Adrenal gland (tissue), 5 donors: ENCODE data around the gene GALNTL6.

Experiments used
- POLR2A ChIP-seq, 2 donors: fragments of 450-650 bp; IDR thresholded peaks; one replicate each; pipeline ENCODE4 v1.6.1; 2017; ENCODE audit warnings: antibody characterized with exemption in 2 of 2, mild to moderate bottlenecking in 2 of 2, moderate library complexity in 1 of 2
- TF ChIP-seq, protein P1 (sequence below), 6 experiments: fragments of 450-650 bp in 4 of 6; fragments of 200-600 bp in 2 of 6; sonication (generic) in 1 of 6; IDR thresholded peaks; 1 replicate in 5 of 6; 2 replicates in 1 of 6; pipeline versions ENCODE4 v1.5.1 to v1.8.0; 2016 to 2021; ENCODE audit warnings: antibody characterized with exemption in 6 of 6, mild to moderate bottlenecking in 2 of 6, moderate library complexity in 1 of 6
- donor health status: DM: no; HTN: no; CAD: no.

DNA sequence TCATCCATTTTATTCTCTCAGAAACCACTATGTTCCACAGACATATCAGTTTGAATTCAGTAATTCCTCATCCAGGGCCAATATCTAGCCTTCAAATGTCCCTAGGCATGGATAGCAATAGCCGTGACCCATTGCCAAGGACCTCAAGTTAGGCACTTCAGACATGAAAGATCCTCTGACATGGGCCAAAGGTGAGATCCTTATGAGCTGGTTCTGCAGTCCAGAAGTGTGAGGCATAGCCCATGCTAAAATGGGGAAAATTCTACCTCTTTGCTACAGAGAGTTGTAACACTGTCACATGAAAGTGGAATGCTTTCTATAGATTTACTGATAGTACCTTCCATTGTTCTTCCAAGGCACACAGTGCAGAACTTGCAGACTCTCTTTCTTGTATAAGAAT is 1005.7 kb downstream of the GALNTL6 start:
- TF ChIP-seq, protein P1, sequence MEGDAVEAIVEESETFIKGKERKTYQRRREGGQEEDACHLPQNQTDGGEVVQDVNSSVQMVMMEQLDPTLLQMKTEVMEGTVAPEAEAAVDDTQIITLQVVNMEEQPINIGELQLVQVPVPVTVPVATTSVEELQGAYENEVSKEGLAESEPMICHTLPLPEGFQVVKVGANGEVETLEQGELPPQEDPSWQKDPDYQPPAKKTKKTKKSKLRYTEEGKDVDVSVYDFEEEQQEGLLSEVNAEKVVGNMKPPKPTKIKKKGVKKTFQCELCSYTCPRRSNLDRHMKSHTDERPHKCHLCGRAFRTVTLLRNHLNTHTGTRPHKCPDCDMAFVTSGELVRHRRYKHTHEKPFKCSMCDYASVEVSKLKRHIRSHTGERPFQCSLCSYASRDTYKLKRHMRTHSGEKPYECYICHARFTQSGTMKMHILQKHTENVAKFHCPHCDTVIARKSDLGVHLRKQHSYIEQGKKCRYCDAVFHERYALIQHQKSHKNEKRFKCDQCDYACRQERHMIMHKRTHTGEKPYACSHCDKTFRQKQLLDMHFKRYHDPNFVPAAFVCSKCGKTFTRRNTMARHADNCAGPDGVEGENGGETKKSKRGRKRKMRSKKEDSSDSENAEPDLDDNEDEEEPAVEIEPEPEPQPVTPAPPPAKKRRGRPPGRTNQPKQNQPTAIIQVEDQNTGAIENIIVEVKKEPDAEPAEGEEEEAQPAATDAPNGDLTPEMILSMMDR (IDR thresholded peaks at IDR 0.05): no peak
- TF ChIP-seq POLR2A (IDR thresholded peaks at IDR 0.05): no peak
